Stimulated activated effector memory CD8-positive, alpha-beta T cell treated with anti-CD3 and anti-CD28 coated beads, Interleukin-12 subunit alpha, Interleukin-12 subunit beta, amount 100 ng/mL, for 72 hours (primary cell): Measurements from ENCODE around the gene TBCB.

Experiments used
- ATAC-seq: fragments of 150-1000 bp; cut with Tn5 transposase; 2 replicates; pipeline ENCODE4 v1.10.0; 2021
- DNase-seq, 2 donors: peaks; one replicate each; pipeline ENCODE4 v3.0.0; 2021 to 2022; ENCODE audit warnings: low spot score in 2 of 2
- H3K27ac Mint-ChIP-seq: one replicate; pipeline ENCODE4 v1.8.0; 2022; ENCODE audit warnings: mild to moderate bottlenecking, mixed read lengths
- H3K36me3 Mint-ChIP-seq: one replicate; pipeline ENCODE4 v1.8.0; 2022; ENCODE audit warnings: mild to moderate bottlenecking, mixed read lengths
- H3K4me1 Mint-ChIP-seq: one replicate; pipeline ENCODE4 v1.8.0; 2022; ENCODE audit warnings: mixed read lengths
- H3K4me3 Mint-ChIP-seq: one replicate; pipeline ENCODE4 v1.8.0; 2022; ENCODE audit warnings: mild to moderate bottlenecking, mixed read lengths
- H3K9me3 Mint-ChIP-seq: one replicate; pipeline ENCODE4 v1.8.0; 2022; ENCODE audit warnings: mixed read lengths

The TBCB gene

DNA sequence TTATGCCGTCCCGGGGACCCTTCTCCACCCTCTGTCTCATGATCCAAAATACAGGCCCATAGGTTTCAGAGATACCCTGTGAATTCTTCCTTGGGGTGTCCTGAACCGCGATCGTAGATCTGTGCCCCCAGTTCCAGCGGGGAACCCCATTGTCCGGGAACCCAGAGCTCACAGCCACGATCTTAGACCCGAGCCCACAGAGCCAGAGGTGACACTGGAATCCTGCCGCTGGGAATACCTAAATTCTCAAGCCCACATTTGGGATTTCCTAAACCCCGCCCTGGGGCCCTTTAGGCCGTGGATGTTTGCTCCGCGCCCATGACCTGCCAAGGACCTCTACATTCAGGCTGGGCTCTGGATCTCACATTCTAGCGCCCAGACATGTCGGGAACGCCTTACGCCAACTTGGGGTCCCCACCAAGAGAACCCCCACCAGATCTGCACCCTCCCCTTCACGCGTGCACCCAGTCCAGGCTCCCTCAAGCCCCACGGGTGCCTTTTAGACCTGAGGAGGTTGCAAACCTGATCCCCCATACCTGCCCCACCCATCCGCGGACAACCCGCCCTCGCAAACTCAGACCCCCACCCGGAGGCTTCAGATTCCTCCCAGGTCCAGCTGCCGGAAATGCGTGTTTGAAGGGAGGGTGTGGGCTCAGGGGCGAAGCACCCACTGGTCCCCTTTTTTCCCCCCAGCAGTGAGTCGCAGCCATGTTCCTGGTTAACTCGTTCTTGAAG, 25.2 kb downstream of the TBCB start:
- ATAC-seq (peak; percentile 26), DNase-seq (peak in 1 of 2 donors; percentile 40)
- Mint-ChIP-seq H3K36me3 (peaks cover 58% of the 10 kb centered on the region), H3K4me1 (peaks cover 32% of the 10 kb centered on the region), H3K9me3 (peaks cover 2% of the 10 kb centered on the region), H3K27ac (peak overlapping the region; percentile 91), H3K4me3 (peak overlapping the region; percentile 95)

DNA sequence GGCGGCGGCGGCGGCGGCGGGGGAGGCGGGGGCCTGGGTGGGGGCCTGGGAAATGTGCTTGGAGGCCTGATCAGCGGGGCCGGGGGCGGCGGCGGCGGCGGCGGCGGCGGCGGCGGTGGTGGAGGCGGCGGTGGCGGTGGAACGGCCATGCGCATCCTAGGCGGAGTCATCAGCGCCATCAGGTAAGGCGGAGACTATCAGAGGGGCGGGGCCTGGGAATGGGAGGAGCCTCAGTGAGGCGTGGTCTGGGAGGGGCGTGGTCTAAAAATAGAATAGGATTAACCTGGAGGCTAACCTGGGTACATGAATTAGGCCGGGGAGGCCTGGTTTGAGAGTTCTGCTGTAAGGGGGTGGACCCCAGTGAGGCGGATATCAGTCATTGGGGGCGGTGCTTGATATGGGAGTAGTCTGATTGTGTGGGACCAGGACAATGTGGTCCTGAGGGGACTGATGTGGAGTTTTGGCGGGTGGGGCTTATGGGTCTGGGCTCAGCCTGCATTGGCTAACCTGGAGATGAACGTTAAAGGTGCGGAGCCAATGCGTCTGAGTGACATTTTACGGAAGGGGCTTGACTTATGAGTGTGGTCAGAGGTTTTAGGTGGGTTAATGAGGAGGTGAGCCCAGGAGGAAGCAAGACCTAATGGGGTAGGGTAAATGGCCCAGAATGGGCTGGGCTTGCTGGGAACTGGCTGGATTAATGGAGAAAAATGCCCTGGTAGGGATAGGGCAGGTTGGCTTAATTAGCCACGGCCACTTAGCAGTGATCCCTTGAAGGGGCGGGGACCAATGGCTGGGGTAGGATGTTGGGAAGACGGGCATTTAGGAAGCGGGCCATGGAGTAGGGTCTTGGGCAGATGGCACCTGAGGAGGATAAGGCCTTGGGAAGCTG, 26.0 kb downstream of the TBCB start:
- Mint-ChIP-seq H3K4me3 (peak overlapping the region; percentile 95), H3K9me3 (peaks cover 2% of the 10 kb centered on the region), H3K27ac (peak overlapping the region; percentile 91), H3K4me1 (peaks cover 34% of the 10 kb centered on the region), H3K36me3 (peaks cover 66% of the 10 kb centered on the region)
- ATAC-seq (peak; percentile 68), DNase-seq (peak; percentile 91 to 98)

DNA sequence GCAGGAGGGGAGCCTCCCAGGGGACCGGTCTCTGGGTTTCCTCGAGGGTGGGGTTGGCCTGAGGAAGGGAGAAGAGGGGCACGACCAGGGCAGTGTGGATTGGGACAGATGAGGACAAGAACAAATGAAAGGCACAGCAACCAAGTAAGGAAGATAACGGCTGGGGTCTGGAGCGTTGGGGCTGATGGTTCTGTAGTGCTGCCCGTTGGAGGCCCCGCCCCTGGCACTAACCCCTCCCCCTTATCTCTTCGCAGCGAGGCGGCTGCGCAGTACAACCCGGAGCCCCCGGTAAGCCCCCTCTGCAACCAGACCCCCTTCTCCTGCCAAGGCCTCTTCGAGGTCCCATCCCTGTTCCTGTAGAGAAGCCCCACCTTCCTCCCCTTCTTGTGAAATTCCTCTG, 26.8 kb downstream of the TBCB start:
- peak overlapping the region; percentile 91 for H3K27ac Mint-ChIP-seq
- ATAC-seq (no peak), DNase-seq (no peak)
- peaks cover 74% of the 10 kb centered on the region for H3K36me3 Mint-ChIP-seq
- peak overlapping the region; percentile 95 for H3K4me3 Mint-ChIP-seq
- H3K4me1 Mint-ChIP-seq: peaks cover 34% of the 10 kb centered on the region
- peaks cover 2% of the 10 kb centered on the region for H3K9me3 Mint-ChIP-seq

DNA sequence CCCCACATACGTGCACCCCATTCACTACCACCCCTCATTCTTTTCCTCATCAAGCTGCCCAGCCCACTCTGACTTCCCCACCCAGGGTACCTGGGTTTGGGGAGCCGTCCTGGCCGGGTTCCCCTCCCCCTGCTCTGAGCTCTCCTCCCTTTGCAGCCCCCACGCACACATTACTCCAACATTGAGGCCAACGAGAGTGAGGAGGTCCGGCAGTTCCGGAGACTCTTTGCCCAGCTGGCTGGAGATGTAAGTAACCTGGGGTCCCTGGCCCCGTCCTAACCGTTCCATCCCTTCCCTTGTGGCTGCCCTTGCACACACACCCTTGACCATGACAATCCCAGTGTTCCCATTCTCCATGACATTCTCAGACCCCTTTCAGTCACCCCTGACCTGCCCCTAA, 27.2 kb downstream of the TBCB start:
- peaks cover 2% of the 10 kb centered on the region for H3K9me3 Mint-ChIP-seq
- DNase-seq: no peak
- H3K4me1 Mint-ChIP-seq: peaks cover 35% of the 10 kb centered on the region
- H3K36me3 Mint-ChIP-seq: peaks cover 78% of the 10 kb centered on the region
- ATAC-seq: no peak
- peak overlapping the region; percentile 32 for H3K27ac Mint-ChIP-seq
- H3K4me3 Mint-ChIP-seq: peak overlapping the region; percentile 95

DNA sequence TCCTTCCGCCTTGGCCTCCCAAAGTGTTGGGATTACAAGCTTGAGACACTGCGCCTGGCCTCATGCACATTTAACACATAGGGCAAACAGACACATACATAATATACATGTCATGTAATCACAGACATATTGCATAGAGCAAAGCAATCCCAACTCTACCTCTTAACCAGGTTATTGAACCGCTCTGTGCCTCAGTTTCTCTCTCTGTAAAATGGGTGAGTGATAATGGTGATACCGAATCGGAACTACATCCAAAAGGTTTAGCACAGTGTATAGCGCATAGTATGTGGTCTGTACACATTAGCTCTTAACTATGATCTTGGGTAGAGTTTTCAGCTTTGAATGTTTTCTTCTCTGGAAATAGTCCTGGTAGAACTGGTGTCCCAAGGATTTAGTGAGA, 29.4 kb downstream of the TBCB start:
- Mint-ChIP-seq H3K36me3 (peaks cover 97% of the 10 kb centered on the region), H3K4me3 (no peak overlapping the region), H3K9me3 (peaks cover 2% of the 10 kb centered on the region), H3K4me1 (peaks cover 37% of the 10 kb centered on the region), H3K27ac (no peak overlapping the region)
- ATAC-seq (no peak), DNase-seq (no peak)

DNA sequence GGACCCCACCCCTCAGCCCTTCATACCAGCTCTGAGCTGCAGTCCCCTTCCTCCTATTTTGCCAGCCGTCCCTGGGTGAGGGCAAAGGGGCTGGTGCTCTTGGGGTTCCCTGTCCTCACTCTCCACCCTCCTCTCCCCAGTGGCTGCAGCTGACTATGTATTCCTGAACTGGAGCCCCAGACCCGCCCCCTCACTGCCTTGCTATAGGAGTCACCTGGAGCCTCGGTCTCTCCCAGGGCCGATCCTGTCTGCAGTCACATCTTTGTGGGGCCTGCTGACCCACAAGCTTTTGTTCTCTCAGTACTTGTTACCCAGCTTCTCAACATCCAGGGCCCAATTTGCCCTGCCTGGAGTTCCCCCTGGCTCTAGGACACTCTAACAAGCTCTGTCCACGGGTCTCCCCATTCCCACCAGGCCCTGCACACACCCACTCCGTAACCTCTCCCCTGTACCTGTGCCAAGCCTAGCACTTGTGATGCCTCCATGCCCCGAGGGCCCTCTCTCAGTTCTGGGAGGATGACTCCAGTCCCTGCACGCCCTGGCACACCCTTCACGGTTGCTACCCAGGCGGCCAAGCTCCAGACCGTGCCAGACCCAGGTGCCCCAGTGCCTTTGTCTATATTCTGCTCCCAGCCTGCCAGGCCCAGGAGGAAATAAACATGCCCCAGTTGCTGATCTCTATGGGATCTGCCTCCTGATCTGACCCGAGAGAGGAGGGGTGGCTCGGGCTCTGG, 34.6 kb downstream of the TBCB start:
- DNase-seq (no peak), ATAC-seq (no peak)
- H3K4me3 Mint-ChIP-seq: no peak overlapping the region
- H3K27ac Mint-ChIP-seq: peak overlapping the region; percentile 38
- H3K9me3 Mint-ChIP-seq: no peaks in the 10 kb centered on the region
- H3K4me1 Mint-ChIP-seq: peaks cover 22% of the 10 kb centered on the region
- peaks cover 70% of the 10 kb centered on the region for H3K36me3 Mint-ChIP-seq

DNA sequence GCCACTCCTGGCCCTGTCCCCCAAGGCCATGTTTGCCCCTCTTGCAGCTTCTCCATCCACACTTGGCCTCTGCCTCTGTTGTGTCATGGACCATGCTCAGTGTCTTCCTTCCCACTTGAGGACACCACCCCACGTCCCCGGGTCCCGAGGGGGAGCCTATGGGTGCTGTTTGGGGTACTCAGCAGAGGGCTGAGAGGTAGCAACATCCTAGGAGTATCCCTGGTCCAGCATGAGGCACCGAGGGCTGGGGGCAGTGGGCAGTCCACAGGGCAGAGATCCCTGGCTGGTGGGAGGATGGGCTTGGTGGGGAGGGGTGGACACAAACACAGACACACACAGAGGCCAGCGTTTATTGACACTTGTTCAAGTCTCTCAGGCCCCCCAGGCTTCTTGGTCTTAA, 35.3 kb downstream of the TBCB start:
- peaks cover 26% of the 10 kb centered on the region for H3K4me1 Mint-ChIP-seq
- peak overlapping the region; percentile 38 for H3K27ac Mint-ChIP-seq
- peaks cover 68% of the 10 kb centered on the region for H3K36me3 Mint-ChIP-seq
- H3K4me3 Mint-ChIP-seq: no peak overlapping the region
- ATAC-seq (peak; percentile 13), DNase-seq (no peak)
- H3K9me3 Mint-ChIP-seq: no peaks in the 10 kb centered on the region

DNA sequence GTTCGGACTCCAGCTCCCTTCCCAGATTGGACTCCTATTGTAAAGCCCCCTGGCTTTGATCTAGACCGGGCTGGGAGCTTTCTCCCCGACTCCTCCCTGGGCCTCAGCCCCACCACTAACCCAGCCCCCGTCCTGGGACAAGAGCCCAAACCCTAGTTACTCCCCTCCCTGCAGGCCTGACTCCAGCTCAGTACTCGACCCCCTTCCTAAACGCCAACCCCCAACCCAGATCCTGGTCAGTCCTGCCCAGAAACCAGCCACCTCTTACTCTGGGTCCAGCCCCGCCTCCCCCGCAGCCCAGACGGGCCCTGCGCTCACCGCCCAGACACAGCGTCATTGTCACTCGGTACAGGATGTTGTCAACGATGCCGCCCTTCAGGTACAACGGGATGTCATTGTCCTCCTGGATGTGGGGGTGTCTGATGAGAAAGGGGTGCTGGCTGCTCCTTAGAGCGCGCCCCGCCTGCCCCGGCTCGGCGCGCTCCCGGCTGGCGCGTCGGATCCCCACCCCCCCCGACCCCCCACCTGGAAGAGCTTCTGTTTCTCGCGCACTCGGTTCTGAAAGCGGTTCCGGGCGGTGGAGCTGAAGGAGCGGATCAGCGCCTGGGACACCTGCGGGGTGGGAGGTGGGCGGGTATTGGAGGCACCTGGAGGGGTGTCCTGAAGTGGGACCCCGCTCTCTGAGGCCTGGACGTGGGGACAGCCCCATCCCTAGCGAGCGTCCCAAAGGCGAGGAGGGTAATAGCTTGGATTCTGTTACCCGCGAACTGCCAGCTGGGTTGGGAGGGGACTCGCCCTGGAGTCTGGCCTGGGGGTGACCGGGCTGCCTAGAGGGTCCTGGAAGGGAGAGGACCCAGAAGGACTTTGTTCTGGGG, 36.1 kb downstream of the TBCB start:
- Mint-ChIP-seq H3K4me3 (no peak overlapping the region), H3K4me1 (peaks cover 30% of the 10 kb centered on the region), H3K36me3 (peaks cover 60% of the 10 kb centered on the region), H3K9me3 (no peaks in the 10 kb centered on the region), H3K27ac (peak overlapping the region; percentile 38)
- no peak for ATAC-seq
- no peak for DNase-seq

DNA sequence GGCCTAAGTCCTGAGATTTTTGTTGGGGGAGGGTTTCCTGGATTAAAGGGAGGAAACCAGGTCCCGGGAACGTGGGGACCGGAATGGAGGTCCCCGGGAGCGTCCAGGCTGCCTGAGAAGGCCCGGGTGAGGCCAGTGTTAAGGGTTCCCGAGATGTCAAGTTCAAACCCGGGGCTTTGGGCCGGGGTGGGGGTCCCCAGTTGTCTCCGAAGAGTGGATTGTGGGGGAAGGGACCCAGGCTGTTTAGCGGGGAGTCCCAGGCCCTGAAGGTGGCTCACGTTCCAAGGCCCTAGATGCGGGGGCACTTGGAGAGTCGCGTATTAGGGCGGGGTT, 36.7 kb downstream of the TBCB start:
- H3K4me3 Mint-ChIP-seq: no peak overlapping the region
- no peaks in the 10 kb centered on the region for H3K9me3 Mint-ChIP-seq
- peaks cover 30% of the 10 kb centered on the region for H3K4me1 Mint-ChIP-seq
- ATAC-seq: no peak
- peaks cover 54% of the 10 kb centered on the region for H3K36me3 Mint-ChIP-seq
- no peak for DNase-seq
- no peak overlapping the region for H3K27ac Mint-ChIP-seq

DNA sequence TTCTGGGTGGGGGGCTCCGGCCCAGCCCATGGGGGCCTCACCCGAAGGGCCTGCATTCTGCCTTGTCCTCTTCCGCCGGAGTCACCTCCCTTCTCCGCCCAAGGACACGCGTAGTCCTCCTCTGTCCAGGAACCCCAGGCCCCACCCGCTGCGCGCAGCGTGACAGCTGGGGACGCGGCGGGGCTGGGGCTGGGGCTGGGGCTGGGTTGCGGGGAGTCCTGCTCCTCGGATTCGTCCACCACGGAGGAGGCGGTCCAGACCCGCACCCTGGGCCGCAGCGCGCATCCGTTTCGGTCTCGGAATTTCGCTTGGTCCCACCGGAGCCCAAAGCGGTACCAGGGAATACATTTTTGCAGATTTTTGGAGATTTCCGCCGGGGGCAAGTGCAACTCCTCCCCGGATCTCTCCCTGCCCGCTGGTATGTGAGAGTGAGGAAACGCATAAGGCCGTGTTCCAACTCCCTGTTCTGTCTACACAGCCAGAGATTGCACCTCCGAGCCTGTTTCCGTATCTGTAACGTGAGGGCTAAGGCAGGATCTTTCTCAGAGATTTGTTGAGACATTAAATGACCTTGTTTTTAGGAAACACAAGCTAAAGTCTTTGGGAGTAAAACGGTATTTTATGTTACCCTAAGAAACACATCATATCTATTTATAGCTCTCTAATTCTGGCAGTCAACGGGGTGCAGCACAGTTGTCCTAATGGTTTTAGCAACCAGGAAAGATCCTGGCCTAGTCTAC, 37.3 kb downstream of the TBCB start, which contains the start of gene COX7A1:
TSS of gene COX7A1 (minus strand) at position 96 of the 740 bp plus-strand sequence. CDS start at position 56, 40 bp downstream.
- ATAC-seq: no peak
- Mint-ChIP-seq H3K36me3 (peaks cover 49% of the 10 kb centered on the region), H3K4me3 (no peak within 1 kb of the TSS), H3K9me3 (no peaks in the 10 kb centered on the region), H3K4me1 (peaks cover 33% of the 10 kb centered on the region), H3K27ac (no peak within 1 kb of the TSS)
- DNase-seq: no peak

DNA sequence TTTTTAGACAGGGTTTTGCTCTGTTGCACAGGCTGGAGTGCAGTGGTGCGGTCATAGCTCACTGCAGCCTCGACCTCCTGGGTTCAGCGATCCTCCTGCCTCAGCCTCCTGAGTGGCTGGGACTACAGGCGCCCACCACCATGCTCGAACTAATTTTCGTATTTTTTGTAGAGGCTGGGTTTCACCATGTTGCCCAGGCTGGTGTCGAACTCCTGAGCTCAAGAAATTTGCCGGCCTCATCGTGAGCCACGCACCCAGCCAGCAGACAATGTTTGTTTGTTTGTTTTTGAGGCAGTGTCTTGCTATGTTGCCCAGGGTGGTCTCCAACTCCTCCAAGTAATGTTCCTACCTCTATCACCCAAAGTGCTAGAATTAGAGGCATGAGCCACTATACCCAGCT, 37.9 kb downstream of the TBCB start:
- Mint-ChIP-seq H3K9me3 (no peaks in the 10 kb centered on the region), H3K4me3 (no peak overlapping the region), H3K4me1 (peaks cover 35% of the 10 kb centered on the region), H3K36me3 (peaks cover 43% of the 10 kb centered on the region), H3K27ac (no peak overlapping the region)
- ATAC-seq (no peak), DNase-seq (no peak)

DNA sequence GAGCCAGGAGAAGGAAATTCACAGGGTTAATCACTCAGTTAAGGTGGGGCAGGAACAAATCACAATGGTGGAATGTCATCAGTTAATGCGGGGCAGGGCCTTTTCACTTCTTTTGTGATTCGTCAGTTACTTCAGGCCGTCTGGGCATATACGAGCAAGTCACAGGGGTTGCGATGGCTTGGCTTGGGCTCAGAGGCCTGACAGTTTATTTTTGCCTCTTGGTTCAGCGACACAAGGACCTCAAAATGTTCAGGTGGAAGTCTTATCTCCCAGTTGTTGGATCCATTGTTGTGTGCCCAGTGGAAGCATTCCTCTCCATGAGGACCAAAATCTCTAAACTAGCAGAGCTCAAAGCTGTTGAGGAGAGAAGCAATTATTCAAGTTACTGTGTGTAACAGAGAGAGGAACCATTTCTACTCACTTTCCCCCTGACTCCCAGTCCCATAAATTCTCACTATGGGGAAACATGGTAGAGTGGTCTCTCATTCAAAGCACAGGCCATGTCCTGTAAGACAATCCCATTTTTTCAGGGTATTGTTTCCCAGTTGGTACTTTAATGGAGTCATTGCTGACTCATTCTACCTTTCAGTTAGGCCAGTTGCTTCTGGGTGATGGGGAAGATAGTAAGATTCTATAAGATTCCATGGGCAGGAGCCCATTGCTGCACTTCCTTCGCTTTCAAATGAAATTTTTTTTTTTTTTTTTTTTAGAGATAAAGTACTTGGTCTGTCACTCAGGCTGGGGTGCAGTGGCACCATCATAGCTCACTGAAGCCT, 45.7 kb downstream of the TBCB start:
- ATAC-seq: no peak
- Mint-ChIP-seq H3K27ac (peak overlapping the region; percentile 43), H3K9me3 (no peaks in the 10 kb centered on the region)

DNA sequence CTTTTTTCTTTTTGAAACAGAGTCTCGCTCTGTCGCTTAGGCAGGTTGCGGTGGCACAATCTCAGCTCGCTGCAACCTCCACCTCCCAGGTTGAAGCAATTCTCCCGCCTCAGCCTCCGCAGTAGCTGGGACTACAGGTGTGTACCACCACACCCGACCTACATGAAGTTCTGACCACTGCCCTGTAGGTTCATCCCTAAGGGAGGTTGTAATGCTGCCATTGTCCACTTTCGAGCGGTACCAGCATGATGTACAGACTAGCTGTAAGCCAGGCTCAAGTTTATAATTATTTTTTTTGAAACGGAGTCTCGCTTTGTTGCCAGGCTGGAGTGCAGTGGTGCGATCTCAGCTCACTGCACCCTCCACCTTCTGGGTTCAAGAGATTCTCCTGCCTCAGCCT, 48.5 kb downstream of the TBCB start:
- H3K4me1 Mint-ChIP-seq: peaks cover 5% of the 10 kb centered on the region
- no peaks in the 10 kb centered on the region for H3K36me3 Mint-ChIP-seq
- H3K4me3 Mint-ChIP-seq: no peak overlapping the region
- H3K9me3 Mint-ChIP-seq: no peaks in the 10 kb centered on the region
- DNase-seq: no peak
- no peak overlapping the region for H3K27ac Mint-ChIP-seq
- no peak for ATAC-seq

More for the DNA sequence above, 45.7 kb downstream of the TBCB start:
- no peaks in the 10 kb centered on the region for H3K36me3 Mint-ChIP-seq
- no peak overlapping the region for H3K4me3 Mint-ChIP-seq
- peaks cover 22% of the 10 kb centered on the region for H3K4me1 Mint-ChIP-seq
- DNase-seq: no peak
